GM10266 (cell line): ENCODE results near the gene OSGEP.

Experiments used
- DNase-seq: peaks from one replicate; pipeline ENCODE4 v3.0.0; 2012; ENCODE audit errors: extremely low spot score
- TF ChIP-seq, protein P1 (sequence below): IDR thresholded peaks from 2 replicates; pipeline ENCODE4 v1.5.1; 2012; ENCODE audit warnings: mild to moderate bottlenecking, low read depth; ENCODE audit not compliant: control insufficient read depth, insufficient read depth; ENCODE audit errors: missing control alignments

The OSGEP gene

DNA sequence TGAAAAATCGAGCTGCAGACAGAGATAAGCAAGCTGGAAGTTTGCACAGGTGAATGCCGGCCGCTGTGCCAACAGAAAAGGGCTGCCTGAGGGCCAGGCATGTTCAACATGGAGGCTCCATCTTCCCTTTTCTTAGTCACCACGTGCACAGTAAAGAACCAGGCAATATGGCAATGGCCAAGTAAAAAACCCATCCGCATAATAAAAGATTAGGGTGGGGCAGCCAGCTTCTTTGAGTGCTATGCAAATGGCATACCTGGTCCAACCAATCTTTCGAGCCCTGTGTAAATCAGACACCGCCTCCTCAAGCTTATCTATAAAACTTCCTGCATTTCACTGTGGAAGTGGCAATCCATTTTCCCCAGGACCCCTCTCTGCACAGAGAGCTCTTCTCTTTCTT is 31.3 kb upstream of the OSGEP start:
- no peak for DNase-seq
- TF ChIP-seq, protein P1, sequence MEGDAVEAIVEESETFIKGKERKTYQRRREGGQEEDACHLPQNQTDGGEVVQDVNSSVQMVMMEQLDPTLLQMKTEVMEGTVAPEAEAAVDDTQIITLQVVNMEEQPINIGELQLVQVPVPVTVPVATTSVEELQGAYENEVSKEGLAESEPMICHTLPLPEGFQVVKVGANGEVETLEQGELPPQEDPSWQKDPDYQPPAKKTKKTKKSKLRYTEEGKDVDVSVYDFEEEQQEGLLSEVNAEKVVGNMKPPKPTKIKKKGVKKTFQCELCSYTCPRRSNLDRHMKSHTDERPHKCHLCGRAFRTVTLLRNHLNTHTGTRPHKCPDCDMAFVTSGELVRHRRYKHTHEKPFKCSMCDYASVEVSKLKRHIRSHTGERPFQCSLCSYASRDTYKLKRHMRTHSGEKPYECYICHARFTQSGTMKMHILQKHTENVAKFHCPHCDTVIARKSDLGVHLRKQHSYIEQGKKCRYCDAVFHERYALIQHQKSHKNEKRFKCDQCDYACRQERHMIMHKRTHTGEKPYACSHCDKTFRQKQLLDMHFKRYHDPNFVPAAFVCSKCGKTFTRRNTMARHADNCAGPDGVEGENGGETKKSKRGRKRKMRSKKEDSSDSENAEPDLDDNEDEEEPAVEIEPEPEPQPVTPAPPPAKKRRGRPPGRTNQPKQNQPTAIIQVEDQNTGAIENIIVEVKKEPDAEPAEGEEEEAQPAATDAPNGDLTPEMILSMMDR, result no peak

GRCh38 chr14:20482382-20482781 is 27.8 kb upstream of the OSGEP start:
- DNase-seq, result no peak
- TF ChIP-seq, protein P1, result no peak

DNA sequence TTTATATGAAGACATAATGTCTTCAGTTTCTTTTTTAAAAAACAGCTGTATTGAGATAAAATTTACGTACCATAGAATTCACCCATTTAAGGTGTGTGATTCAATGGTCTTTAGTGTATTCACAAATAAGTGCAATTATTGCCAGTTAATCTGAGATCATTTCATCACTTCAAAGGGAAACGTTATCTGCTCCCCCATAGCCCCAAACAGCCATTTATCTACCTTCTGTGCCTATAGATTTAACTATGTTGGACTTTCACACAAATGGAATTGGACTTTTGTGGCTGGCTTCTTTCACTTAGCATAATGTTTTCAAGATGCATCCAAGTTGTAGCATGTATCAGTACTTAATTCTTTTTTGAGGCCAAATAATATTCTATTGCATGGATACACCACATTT is 24.3 kb upstream of the OSGEP start:
- DNase-seq, result no peak
- TF ChIP-seq, protein P1, result no peak

DNA sequence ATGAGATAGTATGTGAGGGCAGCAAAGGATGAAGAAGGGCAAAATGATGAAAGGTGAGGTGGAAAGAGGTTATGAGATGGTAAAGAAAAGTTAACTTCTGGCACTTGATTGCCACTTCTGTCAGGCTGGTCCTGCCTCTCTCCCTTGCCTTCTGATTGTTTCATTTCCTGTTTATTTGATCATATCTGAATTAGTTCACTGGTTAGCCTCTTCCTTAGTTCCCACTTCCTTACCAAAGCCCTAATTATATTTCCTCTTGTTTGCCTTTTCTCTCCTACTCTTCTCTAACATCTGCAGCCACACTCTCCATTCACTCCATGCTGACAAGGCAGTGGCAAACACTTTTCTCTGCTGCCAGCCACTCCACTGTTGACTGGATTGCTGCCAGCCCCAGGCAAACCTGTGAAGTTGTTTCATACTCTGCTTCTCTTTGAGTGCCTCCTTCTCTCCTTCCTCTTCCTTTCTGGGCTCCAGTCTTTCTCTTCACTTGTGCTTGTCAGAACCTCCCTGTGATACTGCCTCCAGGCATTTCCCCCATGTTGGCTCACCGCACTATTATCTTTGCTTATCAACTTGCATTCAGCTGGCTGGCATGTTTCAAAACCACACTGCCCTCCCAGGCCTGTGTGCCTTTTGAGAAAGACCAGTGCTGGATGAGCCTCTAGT is 22.7 kb upstream of the OSGEP start:
- TF ChIP-seq, protein P1, result no peak
- no peak for DNase-seq

- TF ChIP-seq, protein P1, result no peak
- DNase-seq, result no peak
Measured at GRCh38 chr14:20476776-20477175, 22.2 kb upstream of the OSGEP start.

DNA sequence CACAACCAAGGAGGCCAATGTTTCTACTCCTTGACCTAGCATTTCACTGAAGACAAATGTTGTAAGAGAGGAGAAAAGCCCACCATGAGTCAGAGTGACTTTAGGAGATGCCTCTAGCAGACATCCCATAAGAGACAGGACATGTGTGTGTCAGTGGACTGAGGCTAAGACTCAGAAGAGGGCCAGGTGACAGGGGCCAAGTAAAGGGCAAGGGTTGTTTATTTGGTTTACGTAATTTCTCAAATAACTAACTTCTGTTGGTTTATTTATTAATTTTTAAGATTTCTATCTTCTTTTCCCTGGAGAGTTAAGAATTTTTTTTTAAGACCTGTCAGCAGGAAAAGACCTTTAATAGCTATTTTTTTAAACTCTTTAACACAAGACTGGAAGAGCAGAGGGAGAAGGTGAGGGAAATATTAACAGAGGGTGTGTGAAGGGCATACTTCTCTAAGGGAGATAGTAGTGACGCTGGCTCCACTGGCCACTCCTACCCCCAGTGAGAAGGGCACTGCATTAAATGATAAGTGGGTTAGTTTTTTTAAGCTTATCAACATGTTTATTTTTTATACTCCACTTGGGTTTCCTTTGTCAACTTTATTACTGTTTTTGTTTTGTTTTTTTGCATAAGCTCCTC is 18.0 kb upstream of the OSGEP start:
- DNase-seq, result no peak
- TF ChIP-seq, protein P1, result no peak

DNA sequence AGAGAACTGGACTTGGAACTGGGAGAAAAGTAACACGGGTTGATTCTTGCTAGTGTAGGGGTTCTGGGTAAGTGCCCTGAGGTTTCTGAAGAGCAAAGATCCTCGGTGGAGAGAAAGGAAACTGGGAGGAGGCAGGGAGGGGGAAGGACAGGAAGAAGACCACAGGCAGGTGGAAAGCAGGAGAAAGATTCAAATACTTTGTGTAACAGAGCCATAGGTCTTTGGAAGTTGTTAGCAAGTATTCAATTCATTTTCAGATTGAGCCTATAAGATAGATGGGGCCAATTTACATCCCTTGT is 15.9 kb upstream of the OSGEP start:
- DNase-seq, result no peak
- TF ChIP-seq, protein P1, result no peak
